Erythroblast (primary cell): ENCODE measurements around the gene FNDC3B.

Source experiments
- GATA1 ChIP-seq: IDR thresholded peaks from 2 replicates; pipeline ENCODE4 v1.6.1; 2011; ENCODE audit warnings: low read depth, mild to moderate bottlenecking, control low read depth, low read length, moderate library complexity
- POLR2A ChIP-seq: IDR thresholded peaks from 2 replicates; pipeline ENCODE4 v1.6.1; 2011; ENCODE audit warnings: mild to moderate bottlenecking, low read length

GRCh38 chr3:172210355-172210754, 171.0 kb downstream of the FNDC3B start:
- TF ChIP-seq POLR2A (no peak), GATA1 (no peak)
